GM18505 (cell line): ENCODE data around the gene CCDC97.

Source experiments
- ATAC-seq: cut with Tn5 transposase; IDR thresholded peaks from one replicate; pipeline ENCODE4 v1.9.1; 2021; ENCODE audit not compliant: unreplicated experiment
- POLR2A ChIP-seq: IDR thresholded peaks from 4 replicates; pipeline ENCODE4 v1.6.1; 2011; ENCODE audit warnings: borderline replicate concordance; ENCODE audit not compliant: insufficient read depth, insufficient read length; ENCODE audit errors: extremely low read depth

The CCDC97 gene

GRCh38 chr19:41305927-41306793 lies 3.8 kb upstream of the CCDC97 start:
- TF ChIP-seq POLR2A, result no peak
- ATAC-seq, result no peak

- TF ChIP-seq POLR2A, result no peak
- no peak for ATAC-seq
Observed at GRCh38 chr19:41307090-41307875, 2.7 kb upstream of the CCDC97 start.

- TF ChIP-seq POLR2A, result no peak
- no peak for ATAC-seq
Observed at GRCh38 chr19:41307954-41308449, 2.0 kb upstream of the CCDC97 start.

GRCh38 chr19:41308450-41309179 lies 1.4 kb upstream of the CCDC97 start:
- peak; percentile 50 for TF ChIP-seq POLR2A
- ATAC-seq, result no peak

- TF ChIP-seq POLR2A, result no peak
- no peak for ATAC-seq
Observed at GRCh38 chr19:41309180-41310032, 566 bp upstream of the CCDC97 start.

- no peak for ATAC-seq
Observed at GRCh38 chr19:41311072-41311471, 1.1 kb downstream of the CCDC97 start.

GRCh38 chr19:41311613-41312012 lies 1.6 kb downstream of the CCDC97 start:
- TF ChIP-seq POLR2A, result no peak

More at GRCh38 chr19:41311072-41311471, 1.1 kb downstream of the CCDC97 start:
- TF ChIP-seq POLR2A, result no peak

GRCh38 chr19:41316306-41316920 lies 6.4 kb downstream of the CCDC97 start:
- TF ChIP-seq POLR2A, result no peak
- ATAC-seq, result no peak

More at GRCh38 chr19:41311613-41312012, 1.6 kb downstream of the CCDC97 start:
- ATAC-seq, result no peak

- no peak for ATAC-seq
Observed at GRCh38 chr19:41318696-41319499, 8.9 kb downstream of the CCDC97 start.

GRCh38 chr19:41319500-41320184 lies 9.7 kb downstream of the CCDC97 start:
- no peak for TF ChIP-seq POLR2A
- no peak for ATAC-seq

More at GRCh38 chr19:41318696-41319499, 8.9 kb downstream of the CCDC97 start:
- no peak for TF ChIP-seq POLR2A

- no peak for ATAC-seq
- TF ChIP-seq POLR2A, result no peak
Observed at GRCh38 chr19:41320185-41320518, 10.2 kb downstream of the CCDC97 start.
